SK-N-SH (cell line): Measurements from ENCODE around the gene STAP2.

Experiments
- CTCF ChIP-seq: fragments of 200-600 bp; sonication (generic); IDR thresholded peaks from 2 replicates; pipeline ENCODE4 v1.6.1; 2017; ENCODE audit warnings: antibody characterized with exemption, mild to moderate bottlenecking, moderate library complexity
- MAX ChIP-seq: IDR thresholded peaks from 2 replicates; pipeline ENCODE4 v1.4.0; 2012; ENCODE audit warnings: low read depth
- MXI1 ChIP-seq: IDR thresholded peaks from 2 replicates; pipeline ENCODE4 v1.6.1; 2012; ENCODE audit warnings: mild to moderate bottlenecking, low read depth, low read length, improper control_type of control experiment
- RAD21 ChIP-seq: IDR thresholded peaks from 2 replicates; pipeline ENCODE4 v1.6.1; 2012; ENCODE audit warnings: mild to moderate bottlenecking, low read length

- TF ChIP-seq CTCF (no peak), MAX (no peak), RAD21 (no peak), MXI1 (no peak)
Observed at GRCh38 chr19:4302243-4302640, 36.4 kb downstream of the STAP2 start, which contains the start of gene TMIGD2.
